ENCODE results near the gene DIP2B. TPM values are rescaled to one million over a fixed set of nuclear protein-coding genes. Genes with fewer than 3 reads are reported as not detected.

DIP2B gene
- total RNA-seq, 4 donors from 2014 or later, result 27.9 to 31.8 (median 29.8) TPM

DNA sequence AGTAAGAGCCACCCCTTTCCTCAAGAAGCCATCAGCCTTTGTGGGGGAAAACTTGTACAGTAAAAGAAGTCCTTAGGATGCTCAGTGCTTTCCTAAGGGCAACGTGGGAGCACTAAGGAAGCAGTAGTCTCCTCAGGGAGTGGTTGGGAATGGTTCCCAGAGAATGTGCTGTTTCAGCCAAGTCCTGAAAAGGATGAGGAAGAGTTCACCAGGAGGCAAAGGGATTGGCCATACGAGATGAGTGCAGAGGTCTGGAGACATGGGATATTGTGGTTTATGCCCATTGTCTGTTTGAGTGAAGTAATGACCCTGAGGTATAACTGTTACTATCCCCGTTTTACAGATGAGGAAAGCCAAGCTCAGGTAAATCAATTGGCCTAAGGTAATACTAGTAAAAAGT is 173.1 kb downstream of the DIP2B start:
- TF ChIP-seq, protein P1, sequence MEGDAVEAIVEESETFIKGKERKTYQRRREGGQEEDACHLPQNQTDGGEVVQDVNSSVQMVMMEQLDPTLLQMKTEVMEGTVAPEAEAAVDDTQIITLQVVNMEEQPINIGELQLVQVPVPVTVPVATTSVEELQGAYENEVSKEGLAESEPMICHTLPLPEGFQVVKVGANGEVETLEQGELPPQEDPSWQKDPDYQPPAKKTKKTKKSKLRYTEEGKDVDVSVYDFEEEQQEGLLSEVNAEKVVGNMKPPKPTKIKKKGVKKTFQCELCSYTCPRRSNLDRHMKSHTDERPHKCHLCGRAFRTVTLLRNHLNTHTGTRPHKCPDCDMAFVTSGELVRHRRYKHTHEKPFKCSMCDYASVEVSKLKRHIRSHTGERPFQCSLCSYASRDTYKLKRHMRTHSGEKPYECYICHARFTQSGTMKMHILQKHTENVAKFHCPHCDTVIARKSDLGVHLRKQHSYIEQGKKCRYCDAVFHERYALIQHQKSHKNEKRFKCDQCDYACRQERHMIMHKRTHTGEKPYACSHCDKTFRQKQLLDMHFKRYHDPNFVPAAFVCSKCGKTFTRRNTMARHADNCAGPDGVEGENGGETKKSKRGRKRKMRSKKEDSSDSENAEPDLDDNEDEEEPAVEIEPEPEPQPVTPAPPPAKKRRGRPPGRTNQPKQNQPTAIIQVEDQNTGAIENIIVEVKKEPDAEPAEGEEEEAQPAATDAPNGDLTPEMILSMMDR (IDR thresholded peaks at IDR 0.05; ENCODE audit: low read depth), result no peak

DNA sequence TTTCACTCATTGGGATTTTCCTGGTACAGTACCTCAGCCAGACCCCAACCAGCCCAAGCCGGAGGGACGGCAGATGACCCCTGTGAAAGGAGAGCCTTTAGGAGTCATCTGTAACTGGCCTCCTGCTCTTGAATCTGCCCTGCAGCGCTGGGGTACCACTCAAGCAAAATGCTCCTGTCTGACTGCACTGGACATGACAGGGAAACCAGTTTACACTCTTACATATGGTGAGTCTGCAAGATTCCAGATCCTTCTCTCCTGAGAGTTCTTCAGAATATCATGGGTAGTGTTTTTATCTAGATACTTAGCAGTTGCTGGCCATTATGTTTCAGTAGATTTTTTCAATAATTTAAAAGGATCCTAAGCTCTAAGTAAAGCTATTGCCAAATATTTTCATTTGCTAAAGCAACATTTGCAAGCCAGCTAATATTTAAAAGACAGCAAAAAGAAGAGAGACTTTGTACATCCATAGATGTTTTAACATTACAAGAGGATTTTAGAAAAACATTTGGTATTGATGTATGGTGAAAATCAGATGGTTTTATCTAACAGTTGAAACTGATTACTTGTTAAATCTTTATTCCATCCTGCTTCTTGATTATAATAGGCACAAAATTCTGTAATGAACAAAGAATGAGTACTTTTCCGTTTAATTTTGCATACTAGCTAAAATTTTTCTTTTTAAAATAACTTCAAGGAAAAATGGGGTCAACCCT is 174.0 kb downstream of the DIP2B start:
- TF ChIP-seq, protein P1 (IDR thresholded peaks at IDR 0.05; ENCODE audit: low read depth), result no peak

DNA sequence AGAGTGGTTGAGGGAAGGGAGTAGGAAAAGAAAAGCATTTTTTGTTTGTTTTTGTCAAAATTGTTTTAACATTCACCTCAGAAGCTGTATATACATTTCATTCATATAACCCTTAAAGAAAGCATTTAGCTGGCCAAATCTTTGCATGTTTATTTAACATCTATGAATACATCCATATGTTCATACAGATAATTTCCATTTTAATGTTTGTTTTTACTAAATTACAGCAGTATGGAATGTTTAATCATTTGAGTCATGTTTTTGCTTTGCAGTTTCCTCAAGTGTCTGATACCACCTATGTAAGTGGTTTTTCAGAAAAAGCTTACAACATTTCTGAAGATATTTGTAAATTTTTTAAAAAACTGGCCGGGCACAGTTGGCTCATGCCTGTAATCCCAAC is 174.8 kb downstream of the DIP2B start:
- TF ChIP-seq, protein P1 (IDR thresholded peaks at IDR 0.05; ENCODE audit: low read depth), result no peak

DNA sequence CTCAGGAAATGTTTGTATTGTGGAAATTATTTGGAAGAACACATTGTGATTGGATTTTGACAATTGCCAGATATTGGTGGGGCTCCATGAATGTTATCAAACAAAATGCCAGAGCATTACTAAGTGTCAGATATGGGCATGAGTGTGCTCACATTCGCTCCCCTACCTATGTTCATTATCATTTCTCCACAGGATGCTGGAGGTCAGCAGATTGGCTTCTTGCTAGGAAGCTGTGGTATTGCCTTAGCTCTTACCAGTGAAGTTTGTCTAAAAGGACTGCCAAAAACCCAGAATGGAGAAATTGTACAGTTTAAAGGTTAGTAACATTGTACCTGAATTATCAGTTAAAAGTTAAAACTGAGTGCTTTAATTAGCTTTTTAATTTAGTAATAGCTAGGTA is 180.9 kb downstream of the DIP2B start:
- TF ChIP-seq, protein P1 (IDR thresholded peaks at IDR 0.05; ENCODE audit: low read depth), result no peak

DNA sequence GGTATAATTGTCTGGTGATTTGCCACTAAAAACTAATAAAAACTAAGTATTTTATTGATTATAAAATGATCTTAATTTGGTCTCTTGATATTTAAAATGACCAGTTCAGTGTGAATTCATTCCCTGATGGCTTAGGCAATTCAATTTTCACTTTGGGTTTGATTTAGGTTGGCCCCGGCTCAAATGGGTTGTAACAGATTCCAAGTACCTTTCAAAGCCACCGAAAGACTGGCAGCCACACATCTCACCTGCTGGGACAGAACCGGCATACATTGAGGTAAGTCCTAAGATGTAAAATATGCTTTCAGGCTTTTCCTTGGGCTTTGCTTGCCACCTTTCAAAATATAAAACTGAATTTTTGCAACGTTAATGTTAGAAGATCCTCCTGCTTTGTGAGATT is 181.6 kb downstream of the DIP2B start:
- TF ChIP-seq, protein P1 (IDR thresholded peaks at IDR 0.05; ENCODE audit: low read depth), result no peak

DNA sequence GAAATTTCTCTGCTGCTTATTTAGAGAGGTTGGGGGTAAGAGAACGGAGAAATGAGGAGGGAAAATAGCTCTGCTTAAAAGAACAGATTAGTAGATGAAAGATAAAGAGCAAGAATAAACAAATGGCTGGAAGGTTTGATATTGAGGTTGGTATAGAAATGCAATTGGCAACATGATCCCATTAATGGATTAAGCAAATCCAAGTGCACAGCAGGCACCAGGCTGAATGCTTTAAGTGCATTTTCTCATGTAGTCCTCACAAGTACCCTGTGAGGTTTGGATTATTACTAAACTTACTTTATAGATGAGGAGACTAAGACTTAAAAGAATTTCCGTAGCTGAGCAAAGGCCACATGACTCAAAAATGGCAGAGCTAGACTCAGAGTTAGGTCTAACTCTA is 182.2 kb downstream of the DIP2B start:
- TF ChIP-seq, protein P1 (IDR thresholded peaks at IDR 0.05; ENCODE audit: low read depth), result no peak

DNA sequence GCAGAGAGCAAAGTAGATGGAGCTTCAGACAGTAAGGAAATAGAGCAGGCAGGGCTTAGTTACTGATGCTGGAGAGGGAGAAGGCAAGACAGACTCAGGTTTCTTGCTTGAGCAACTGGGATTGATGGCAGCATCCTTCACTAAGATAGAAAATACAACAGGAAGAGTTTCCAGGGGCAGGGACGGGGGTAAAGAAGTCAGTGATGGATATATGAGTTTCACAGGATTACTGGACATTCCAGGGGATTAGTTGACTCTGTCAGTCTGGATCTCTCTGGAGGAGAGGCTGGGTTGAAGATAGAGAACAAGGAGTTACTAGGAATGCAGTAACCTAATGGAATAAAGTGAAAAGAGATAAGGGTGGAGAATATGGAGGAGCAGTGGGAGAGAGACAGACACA is 184.7 kb downstream of the DIP2B start:
- TF ChIP-seq, protein P1 (IDR thresholded peaks at IDR 0.05; ENCODE audit: low read depth), result no peak

Data from subcutaneous adipose tissue (tissue), 4 donors.